IPS-NIHi11 (cell line): ENCODE data around the gene CDK14.

ENCODE experiments used
- DNase-seq: peaks from one replicate; pipeline ENCODE4 v3.0.0; 2012; ENCODE audit warnings: mixed read lengths, low spot score

Gene CDK14

GRCh38 chr7:90595801-90596670 lies at the start of gene CDK14:
Gene CDK14, plus strand, starts transcription at chr7:90596321. Its CDS starts 307 bp downstream, at chr7:90596628.
- peak; percentile 90 for DNase-seq

GRCh38 chr7:90551036-90551435 lies 45.1 kb upstream of the CDK14 start:
- DNase-seq, result no peak

- DNase-seq, result no peak
Measured at GRCh38 chr7:90552521-90552920, 43.6 kb upstream of the CDK14 start.

- DNase-seq, result no peak
Measured at GRCh38 chr7:90560730-90561129, 35.4 kb upstream of the CDK14 start.

- DNase-seq, result no peak
Measured at GRCh38 chr7:90563286-90563685, 32.8 kb upstream of the CDK14 start.

GRCh38 chr7:90564455-90564854 lies 31.7 kb upstream of the CDK14 start:
- no peak for DNase-seq

- DNase-seq, result no peak
Measured at GRCh38 chr7:90568213-90568612, 27.9 kb upstream of the CDK14 start.

- no peak for DNase-seq
Measured at GRCh38 chr7:90569368-90569767, 26.8 kb upstream of the CDK14 start.

- DNase-seq, result no peak
Measured at GRCh38 chr7:90570373-90570959, 25.7 kb upstream of the CDK14 start.

GRCh38 chr7:90574146-90574819 lies 21.8 kb upstream of the CDK14 start:
- DNase-seq, result no peak

GRCh38 chr7:90574820-90575187 lies 21.3 kb upstream of the CDK14 start:
- DNase-seq, result no peak

- no peak for DNase-seq
Measured at GRCh38 chr7:90579181-90579688, 16.9 kb upstream of the CDK14 start.

GRCh38 chr7:90580051-90580450 lies 16.1 kb upstream of the CDK14 start:
- DNase-seq, result no peak

GRCh38 chr7:90582164-90582563 lies 14.0 kb upstream of the CDK14 start:
- no peak for DNase-seq

- no peak for DNase-seq
Measured at GRCh38 chr7:90584378-90584777, 11.7 kb upstream of the CDK14 start.

- DNase-seq, result no peak
Measured at GRCh38 chr7:90586091-90586490, 10.0 kb upstream of the CDK14 start.

- DNase-seq, result no peak
Measured at GRCh38 chr7:90587766-90588165, 8.4 kb upstream of the CDK14 start.

GRCh38 chr7:90592033-90592432 lies 4.1 kb upstream of the CDK14 start:
- DNase-seq, result no peak

GRCh38 chr7:90593205-90593604 lies 2.9 kb upstream of the CDK14 start:
- DNase-seq, result no peak

GRCh38 chr7:90594751-90595317 lies 1.3 kb upstream of the CDK14 start:
- peak; percentile 59 for DNase-seq

- DNase-seq, result no peak
Measured at GRCh38 chr7:90595342-90595800, 750 bp upstream of the CDK14 start.
